Measurements from ENCODE around the gene MED31.
A peak's percentile ranks its signal among the peaks of the same experiment; 100 is the strongest.
"Not testable (repeated sequence)": the region's sequence is repeated elsewhere in the genome, so short reads cannot be mapped to it uniquely, and the experiment has no call there.

MED31 gene

GRCh38 chr17:6596511-6596910 is 54.9 kb downstream of the MED31 start:
- TF ChIP-seq ZFX (IDR thresholded peaks at IDR 0.05): no peak
- TF ChIP-seq CTCF (conservative IDR thresholded peaks at IDR 0.05): no peak
- no peak overlapping the region for H3K27ac ChIP-seq

GRCh38 chr17:6596081-6596480 is 55.3 kb downstream of the MED31 start:
- no peak for TF ChIP-seq ZFX (IDR thresholded peaks at IDR 0.05)
- no peak for TF ChIP-seq CTCF (conservative IDR thresholded peaks at IDR 0.05)
- H3K27ac ChIP-seq: peak overlapping the region; percentile 25; the same call in 1 of the 2 replicates

GRCh38 chr17:6593371-6593770 is 58.0 kb downstream of the MED31 start:
- not testable (repeated sequence) for H3K27ac ChIP-seq
